Measurements from ENCODE around the gene SESN2. TPM values are rescaled to one million over a fixed set of nuclear protein-coding genes. Genes with fewer than 3 reads are reported as not detected.
A peak's percentile ranks its signal among the peaks of the same experiment; 100 is the strongest.

The SESN2 gene
- total RNA-seq, 4 donors from 2014 or later, result 7.8 to 20.6 (median 9.3) TPM

- TF ChIP-seq POLR2A (IDR thresholded peaks at IDR 0.05), result no peak
- TF ChIP-seq CTCF (IDR thresholded peaks at IDR 0.05), result no peak
- H3K27me3 ChIP-seq, result no peaks in the 10 kb centered on the region
- no peak overlapping the region for H3K4me3 ChIP-seq
- no peaks in the 10 kb centered on the region for H3K9me3 ChIP-seq
- peaks cover 4 to 58% (median 25%) of the 10 kb centered on the region in 3 donors for H3K36me3 ChIP-seq
- no peak for DNase-seq
- H3K4me1 ChIP-seq, result peaks cover 16 to 37% (median 19%) of the 10 kb centered on the region in 3 donors
- intact Hi-C loops (cut with DNase I), result no loop called here
- H3K27ac ChIP-seq, result no peak overlapping the region
- WGBS, 2 donors, result 77 to 79% methylated on average over 2 of the region's 2 CpGs
These were observed 29.3 kb upstream of the SESN2 start for GRCh38 chr1:28229996-28230395.

DNA sequence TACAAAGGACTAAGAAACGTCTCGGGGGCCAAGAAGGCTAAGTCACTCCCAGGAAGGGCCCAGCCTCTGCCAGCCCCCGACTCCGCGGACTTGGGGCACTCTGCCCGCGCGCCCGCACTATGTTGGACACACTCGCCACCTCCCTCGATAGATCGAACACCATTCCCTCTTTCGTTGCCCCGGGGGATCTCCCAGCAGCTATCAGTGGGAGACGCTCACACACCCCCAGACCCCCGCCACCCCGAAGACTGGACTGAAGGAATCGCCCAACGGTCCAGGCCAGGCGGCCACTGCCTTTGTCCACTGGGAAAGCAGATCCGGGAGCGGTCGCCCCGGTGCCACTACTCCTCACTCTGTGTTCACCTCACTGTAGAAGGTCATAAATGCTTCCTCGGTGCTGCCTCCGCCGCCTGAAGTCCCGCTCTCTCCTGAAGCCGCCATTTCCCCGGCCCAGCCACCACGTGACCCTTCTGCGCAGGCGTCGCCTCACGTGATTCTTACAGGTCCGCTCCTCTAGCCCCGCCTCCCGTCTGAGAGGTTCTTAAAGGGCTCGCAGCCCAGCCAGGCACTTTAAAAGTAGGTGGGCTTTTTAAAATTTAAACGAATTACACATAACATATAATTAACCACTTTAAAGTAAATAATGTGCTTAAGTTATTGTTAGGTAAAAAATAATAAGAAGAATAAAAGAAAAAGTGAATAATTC lies 26.6 kb upstream of the SESN2 start, which contains the start of gene DNAJC8:
Gene DNAJC8, minus strand, starts transcription at position 472 of the 706 bp plus-strand sequence. Its CDS starts 31 bp downstream, at position 441.
- peaks cover 0 to 36% (median 7%) of the 10 kb centered on the region in 3 donors for H3K36me3 ChIP-seq
- 0% methylated on average over 22 to 33 of the region's 40 CpGs for WGBS, 2 donors
- TF ChIP-seq CTCF (IDR thresholded peaks at IDR 0.05) (peak in 2 of 6 experiments; percentile 9 to 19), POLR2A (IDR thresholded peaks at IDR 0.05) (peak in 3 of 4 donors; percentile 52 to 84 (median 79))
- peak; percentile 64 for DNase-seq
- H3K27me3 ChIP-seq, result no peaks in the 10 kb centered on the region
- H3K9me3 ChIP-seq, result no peaks in the 10 kb centered on the region
- H3K27ac ChIP-seq, result peak within 1 kb of the TSS; percentile 87 to 94 (median 90)
- intact Hi-C loops (cut with DNase I), result no loop called here
- peaks cover 22 to 58% (median 34%) of the 10 kb centered on the region in 3 donors for H3K4me1 ChIP-seq
- H3K4me3 ChIP-seq, result peak within 1 kb of the TSS; percentile 87 to 99 (median 94)

DNA sequence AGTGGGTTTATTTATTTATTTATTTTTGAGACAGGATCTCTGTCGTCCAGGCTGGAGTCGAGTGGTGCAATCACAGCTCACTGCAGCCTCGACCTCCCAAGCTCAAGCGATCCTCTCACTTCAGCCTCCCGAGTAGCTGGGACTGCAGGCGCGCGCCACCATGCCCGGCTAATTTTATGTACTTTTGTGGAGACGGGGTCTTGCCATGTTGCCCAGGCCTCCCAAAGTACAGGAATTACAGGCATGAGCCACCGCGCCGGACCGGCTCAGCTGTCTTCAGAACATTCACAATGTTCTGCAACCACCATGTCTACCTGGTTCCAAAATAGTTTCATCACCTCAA lies 26.1 kb upstream of the SESN2 start:
- WGBS, 2 donors, result 57 to 60% methylated on average over 14 of the region's 14 CpGs
- peaks cover 0 to 36% (median 7%) of the 10 kb centered on the region in 3 donors for H3K36me3 ChIP-seq
- no peaks in the 10 kb centered on the region for H3K9me3 ChIP-seq
- peaks cover 24 to 62% (median 34%) of the 10 kb centered on the region in 3 donors for H3K4me1 ChIP-seq
- H3K27ac ChIP-seq, result peak overlapping the region; percentile 45 to 94 (median 90)
- intact Hi-C loops (cut with DNase I), result no loop called here
- DNase-seq, result no peak
- TF ChIP-seq CTCF (IDR thresholded peaks at IDR 0.05), result no peak
- no peaks in the 10 kb centered on the region for H3K27me3 ChIP-seq
- peak overlapping the region in 3 of 4 donors; percentile 87 to 99 (median 99) for H3K4me3 ChIP-seq

- TF ChIP-seq CTCF (IDR thresholded peaks at IDR 0.05), result no peak
- TF ChIP-seq POLR2A (IDR thresholded peaks at IDR 0.05), result peak in 3 of 4 donors; percentile 60 to 94 (median 91)
- H3K27ac ChIP-seq, result peak within 1 kb of the TSS; percentile 90 to 95 (median 92)
- 1 to 3% methylated on average over 13 to 24 of the region's 60 CpGs for WGBS, 2 donors
- H3K4me1 ChIP-seq, result peaks cover 27 to 58% (median 31%) of the 10 kb centered on the region in 3 donors
- H3K36me3 ChIP-seq, result peaks cover 0 to 20% (median 0%) of the 10 kb centered on the region in 3 donors
- H3K4me3 ChIP-seq, result peak within 1 kb of the TSS; percentile 86 to 97 (median 92)
- no peaks in the 10 kb centered on the region for H3K27me3 ChIP-seq
- no peaks in the 10 kb centered on the region for H3K9me3 ChIP-seq
- intact Hi-C loops (cut with DNase I), result no loop called here
- peak; percentile 88 for DNase-seq
These were observed 23.3 kb upstream of the SESN2 start, which contains the start of gene ATP5IF1 for GRCh38 chr1:28235755-28236655. Gene ATP5IF1 (plus strand): TSS chr1:28236124. CDS start chr1:28236184, 60 bp downstream.
